Measurements from ENCODE around the gene TEKT1. TPM values are rescaled to one million over a fixed set of nuclear protein-coding genes. Genes with fewer than 3 reads are reported as not detected.
A peak's percentile ranks its signal among the peaks of the same experiment; 100 is the strongest.
"Not testable (repeated sequence)": the region's sequence is repeated elsewhere in the genome, so short reads cannot be mapped to it uniquely, and the experiment has no call there.

TEKT1 gene
- not detected in 2 replicates for total RNA-seq

DNA sequence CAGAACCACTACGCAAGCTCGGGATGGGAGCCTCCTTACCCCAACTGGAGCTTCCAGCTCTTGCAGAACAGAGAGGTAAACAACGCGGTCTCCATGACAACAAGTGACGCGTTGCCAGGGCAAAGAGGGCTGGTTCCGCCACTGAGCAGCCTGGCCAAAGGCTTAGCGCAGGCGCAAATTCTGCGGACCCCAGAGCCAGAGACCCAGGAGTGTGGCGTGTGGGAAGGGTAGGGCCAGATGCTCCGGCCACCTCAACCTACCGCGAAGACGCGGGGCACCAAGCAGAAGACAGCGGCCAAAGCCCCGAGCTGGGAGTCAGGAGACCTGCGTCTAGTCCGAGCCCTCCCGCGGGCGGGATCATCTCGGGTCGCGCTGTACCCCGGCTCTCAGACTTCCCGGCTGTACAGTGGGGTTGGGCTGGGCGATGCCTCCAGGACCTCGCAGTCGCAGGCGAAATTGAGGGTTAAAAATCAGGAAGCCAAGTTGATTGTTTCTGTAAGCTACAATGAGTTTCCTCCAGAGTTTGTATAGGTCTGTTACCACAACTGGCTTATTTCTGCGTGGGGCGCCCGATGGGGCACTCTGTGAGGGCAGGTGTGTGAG lies at the start of gene TEKT1:
Gene TEKT1, minus strand, starts transcription at position 69 of the 603 bp plus-strand sequence. CDS start 1,353 bp downstream, outside the sequence.
- Histone ChIP-seq H3K4me3 (ENCODE audit: insufficient read depth, low read length) (peak within 1 kb of the TSS; percentile 46), H3K79me2 (ENCODE audit: insufficient read depth, low read length) (no peaks in the 10 kb centered on the region), H3K4me1 (ENCODE audit: insufficient read depth, low read length) (no peaks in the 10 kb centered on the region), H2AFZ (ENCODE audit: low read length) (peak within 1 kb of the TSS; percentile 35), H3K4me2 (ENCODE audit: insufficient read depth, low read length) (peak within 1 kb of the TSS; percentile 67), H3K36me3 (ENCODE audit: insufficient read depth, low read length) (no peaks in the 10 kb centered on the region), H3K27me3 (ENCODE audit: insufficient read depth, low read length) (peaks cover 74% of the 10 kb centered on the region), H3K9me3 (ENCODE audit: low read depth, low read length) (no peaks in the 10 kb centered on the region), H4K20me1 (ENCODE audit: insufficient read depth, low read length) (no peaks in the 10 kb centered on the region), H3K27ac (ENCODE audit: low read depth, low read length) (no peak within 1 kb of the TSS)
- peak; percentile 72 for DNase-seq (ENCODE audit: insufficient read length, low spot score, missing footprints)
- TF ChIP-seq, protein P1, sequence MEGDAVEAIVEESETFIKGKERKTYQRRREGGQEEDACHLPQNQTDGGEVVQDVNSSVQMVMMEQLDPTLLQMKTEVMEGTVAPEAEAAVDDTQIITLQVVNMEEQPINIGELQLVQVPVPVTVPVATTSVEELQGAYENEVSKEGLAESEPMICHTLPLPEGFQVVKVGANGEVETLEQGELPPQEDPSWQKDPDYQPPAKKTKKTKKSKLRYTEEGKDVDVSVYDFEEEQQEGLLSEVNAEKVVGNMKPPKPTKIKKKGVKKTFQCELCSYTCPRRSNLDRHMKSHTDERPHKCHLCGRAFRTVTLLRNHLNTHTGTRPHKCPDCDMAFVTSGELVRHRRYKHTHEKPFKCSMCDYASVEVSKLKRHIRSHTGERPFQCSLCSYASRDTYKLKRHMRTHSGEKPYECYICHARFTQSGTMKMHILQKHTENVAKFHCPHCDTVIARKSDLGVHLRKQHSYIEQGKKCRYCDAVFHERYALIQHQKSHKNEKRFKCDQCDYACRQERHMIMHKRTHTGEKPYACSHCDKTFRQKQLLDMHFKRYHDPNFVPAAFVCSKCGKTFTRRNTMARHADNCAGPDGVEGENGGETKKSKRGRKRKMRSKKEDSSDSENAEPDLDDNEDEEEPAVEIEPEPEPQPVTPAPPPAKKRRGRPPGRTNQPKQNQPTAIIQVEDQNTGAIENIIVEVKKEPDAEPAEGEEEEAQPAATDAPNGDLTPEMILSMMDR (IDR thresholded peaks at IDR 0.05; ENCODE audit: extremely low read depth, low read depth, low read length), result no peak

DNA sequence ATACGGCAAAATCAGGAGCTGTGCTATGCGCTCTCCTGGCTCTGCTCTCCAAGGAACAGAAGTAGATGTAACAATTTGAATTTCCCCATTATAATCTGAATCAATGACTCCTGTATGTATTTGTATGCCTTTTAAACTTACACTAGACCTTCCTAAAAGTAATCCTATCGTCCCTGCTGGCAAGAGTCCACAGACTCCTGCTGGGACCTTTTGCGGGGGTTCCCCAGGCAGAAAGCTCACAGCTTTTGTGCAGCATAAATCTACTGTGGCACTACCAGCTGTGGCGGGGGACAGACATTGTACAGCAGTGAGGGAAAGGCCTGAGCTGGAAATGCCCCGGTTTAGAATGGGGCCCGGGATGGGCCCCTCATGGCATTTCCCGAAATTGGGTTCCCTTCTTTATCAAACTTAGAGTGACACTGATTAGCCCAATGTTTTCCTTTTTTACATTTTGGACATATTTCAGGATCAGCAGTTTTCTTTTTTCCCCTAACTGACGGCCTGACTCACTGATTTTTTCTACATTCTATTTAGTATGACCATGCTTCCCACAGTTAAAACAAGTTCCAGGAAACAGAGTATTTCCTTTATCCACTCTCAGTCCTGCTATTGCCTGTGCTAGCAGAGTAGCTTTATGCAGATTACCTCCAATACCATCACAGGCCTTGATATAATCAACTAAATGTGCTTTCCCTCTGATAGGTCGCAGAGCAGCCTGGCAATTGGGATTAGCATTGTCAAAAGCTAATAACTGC lies 47.9 kb upstream of the TEKT1 start:
- H3K4me1 ChIP-seq (ENCODE audit: insufficient read depth, low read length); H4K20me1 ChIP-seq (ENCODE audit: insufficient read depth, low read length); DNase-seq (ENCODE audit: insufficient read length, low spot score, missing footprints); H3K27ac ChIP-seq (ENCODE audit: low read depth, low read length); H3K4me2 ChIP-seq (ENCODE audit: insufficient read depth, low read length); H3K4me3 ChIP-seq (ENCODE audit: insufficient read depth, low read length); H2AFZ ChIP-seq (ENCODE audit: low read length); H3K79me2 ChIP-seq (ENCODE audit: insufficient read depth, low read length); H3K9me3 ChIP-seq (ENCODE audit: low read depth, low read length); H3K36me3 ChIP-seq (ENCODE audit: insufficient read depth, low read length); H3K27me3 ChIP-seq (ENCODE audit: insufficient read depth, low read length): not testable (repeated sequence)

DNA sequence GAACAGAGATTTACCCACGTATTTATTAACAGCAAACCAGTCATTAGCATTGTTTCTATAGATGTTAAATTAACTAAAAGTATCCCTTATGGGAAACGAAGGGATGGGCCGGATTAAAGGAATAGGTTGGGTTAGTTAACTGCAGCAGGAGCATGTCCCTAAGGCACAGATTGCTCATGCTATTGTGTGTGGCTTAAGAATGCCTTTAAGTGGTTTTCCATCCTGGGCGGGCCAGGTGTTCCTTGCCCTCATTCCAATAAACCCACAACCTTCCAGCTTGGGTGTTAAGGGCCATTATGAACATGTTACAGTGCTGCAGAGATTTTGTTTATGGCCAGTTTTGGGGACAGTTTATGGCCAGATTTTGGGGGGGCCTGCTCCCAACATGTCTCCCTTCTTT lies 43.7 kb upstream of the TEKT1 start:
- not testable (repeated sequence) for H4K20me1 ChIP-seq (ENCODE audit: insufficient read depth, low read length); DNase-seq (ENCODE audit: insufficient read length, low spot score, missing footprints); H3K36me3 ChIP-seq (ENCODE audit: insufficient read depth, low read length); H3K9me3 ChIP-seq (ENCODE audit: low read depth, low read length); H3K27ac ChIP-seq (ENCODE audit: low read depth, low read length); H3K4me2 ChIP-seq (ENCODE audit: insufficient read depth, low read length); H2AFZ ChIP-seq (ENCODE audit: low read length); H3K79me2 ChIP-seq (ENCODE audit: insufficient read depth, low read length); H3K4me3 ChIP-seq (ENCODE audit: insufficient read depth, low read length); H3K27me3 ChIP-seq (ENCODE audit: insufficient read depth, low read length); H3K4me1 ChIP-seq (ENCODE audit: insufficient read depth, low read length)

DNA sequence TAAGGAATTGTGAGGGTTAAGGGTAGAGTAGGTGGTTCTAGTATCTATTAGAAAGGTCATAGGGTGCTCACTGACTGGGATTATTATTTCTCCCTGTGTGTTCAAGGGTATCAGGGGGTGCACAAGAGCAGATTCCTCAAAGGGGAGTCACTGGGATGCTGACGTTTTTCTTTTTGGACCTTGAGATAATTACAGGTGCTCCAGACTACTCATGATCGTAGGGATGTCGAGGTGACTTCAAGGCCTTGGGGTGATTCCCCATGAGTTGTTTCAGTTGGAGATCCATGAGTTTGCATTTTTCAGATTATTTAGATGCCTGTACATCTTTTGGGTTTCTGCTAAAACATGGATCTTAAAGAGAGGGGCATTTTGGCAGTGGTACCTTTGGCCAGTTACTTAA lies 41.4 kb upstream of the TEKT1 start:
- Histone ChIP-seq H4K20me1 (ENCODE audit: insufficient read depth, low read length) (no peaks in the 10 kb centered on the region), H2AFZ (ENCODE audit: low read length) (no peak overlapping the region), H3K36me3 (ENCODE audit: insufficient read depth, low read length) (no peaks in the 10 kb centered on the region), H3K9me3 (ENCODE audit: low read depth, low read length) (no peaks in the 10 kb centered on the region), H3K27ac (ENCODE audit: low read depth, low read length) (no peak overlapping the region), H3K79me2 (ENCODE audit: insufficient read depth, low read length) (no peaks in the 10 kb centered on the region), H3K4me3 (ENCODE audit: insufficient read depth, low read length) (no peak overlapping the region), H3K4me2 (ENCODE audit: insufficient read depth, low read length) (no peak overlapping the region), H3K4me1 (ENCODE audit: insufficient read depth, low read length) (peaks cover 2% of the 10 kb centered on the region), H3K27me3 (ENCODE audit: insufficient read depth, low read length) (peaks cover 7% of the 10 kb centered on the region)
- DNase-seq (ENCODE audit: insufficient read length, low spot score, missing footprints), result no peak
- TF ChIP-seq, protein P1 (IDR thresholded peaks at IDR 0.05; ENCODE audit: extremely low read depth, low read depth, low read length), result no peak

DNA sequence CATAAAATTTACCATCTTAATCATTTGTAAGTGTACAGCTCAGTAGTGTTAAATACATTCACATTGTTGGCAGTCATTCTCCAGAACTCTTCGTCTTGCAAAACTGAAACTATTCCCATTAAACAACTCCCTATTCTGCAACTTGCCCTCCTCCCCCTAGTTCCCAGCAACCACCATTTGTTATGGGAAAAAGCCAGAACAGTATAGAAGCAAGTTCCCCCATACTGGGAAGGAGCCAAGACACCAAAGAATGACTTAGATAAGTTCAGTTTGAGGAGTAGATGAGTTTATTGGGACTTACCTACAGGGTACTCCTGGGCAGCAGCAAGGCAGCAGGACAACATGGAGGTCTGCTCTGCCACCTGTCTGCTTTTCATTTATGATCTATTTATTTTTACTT lies 39.3 kb upstream of the TEKT1 start:
- no peak for DNase-seq (ENCODE audit: insufficient read length, low spot score, missing footprints)
- H3K27ac ChIP-seq (ENCODE audit: low read depth, low read length), result no peak overlapping the region
- no peak overlapping the region for H3K4me2 ChIP-seq (ENCODE audit: insufficient read depth, low read length)
- no peaks in the 10 kb centered on the region for H4K20me1 ChIP-seq (ENCODE audit: insufficient read depth, low read length)
- no peak overlapping the region for H2AFZ ChIP-seq (ENCODE audit: low read length)
- TF ChIP-seq, protein P1 (IDR thresholded peaks at IDR 0.05; ENCODE audit: extremely low read depth, low read depth, low read length), result no peak
- H3K4me1 ChIP-seq (ENCODE audit: insufficient read depth, low read length), result peaks cover 2% of the 10 kb centered on the region
- no peaks in the 10 kb centered on the region for H3K9me3 ChIP-seq (ENCODE audit: low read depth, low read length)
- no peaks in the 10 kb centered on the region for H3K36me3 ChIP-seq (ENCODE audit: insufficient read depth, low read length)
- H3K79me2 ChIP-seq (ENCODE audit: insufficient read depth, low read length), result no peaks in the 10 kb centered on the region
- no peak overlapping the region for H3K4me3 ChIP-seq (ENCODE audit: insufficient read depth, low read length)
- H3K27me3 ChIP-seq (ENCODE audit: insufficient read depth, low read length), result peaks cover 14% of the 10 kb centered on the region
